Mucosa of descending colon (tissue), 3 donors: ENCODE data around the gene KIF4B. TPM values are rescaled to one million over a fixed set of nuclear protein-coding genes. Genes with fewer than 3 reads are reported as not detected.
A peak's percentile ranks its signal among the peaks of the same experiment; 100 is the strongest.

Experiments used
- ATAC-seq: fragments of 200-7000 bp; cut with Tn5 transposase; one replicate; pipeline ENCODE4 v1.9.1; 2020; ENCODE audit warnings: mild to moderate bottlenecking, moderate library complexity
- DNase-seq, 3 donors: peaks; one replicate each; pipeline ENCODE4 v3.0.0-alpha.2; 2020
- H3K36me3 ChIP-seq: fragments of 200-600 bp; one replicate; pipeline ENCODE4 v1.8.0; 2021; ENCODE audit warnings: low read depth, mild to moderate bottlenecking
- H3K4me1 ChIP-seq: fragments of 200-600 bp; one replicate; pipeline ENCODE4 v1.8.0; 2021; ENCODE audit warnings: low read depth, mild to moderate bottlenecking
- H3K4me3 ChIP-seq: fragments of 200-600 bp; one replicate; pipeline ENCODE4 v1.8.0; 2021; ENCODE audit warnings: mild to moderate bottlenecking
- H3K9me3 ChIP-seq: fragments of 200-600 bp; one replicate; pipeline ENCODE4 v1.8.0; 2021; ENCODE audit warnings: mild to moderate bottlenecking
- CTCF ChIP-seq: fragments of 200-600 bp; IDR thresholded peaks from one replicate; pipeline ENCODE4 v1.8.0; 2022; ENCODE audit warnings: antibody characterized with exemption, mild to moderate bottlenecking
- intact Hi-C, 2 donors: fragments of 100-400 bp; cut with DNase I in 1 of 2; cut with micrococcal nuclease in 1 of 2; formaldehyde crosslinking; loops; one replicate each; pipeline versions ENCODE4 v1.11.0 to v1.11.1; 2022; cut with DNase I, micrococcal nuclease
- long read RNA-seq, 2 donors: library from polyadenylated mRNA; unstranded; transcript quantifications; one replicate each; pipeline ENCODE4 v2.0.0, GENCODE V29; 2019 to 2021
- total RNA-seq, 3 donors: library from RNA; stranded (reverse); fragmentation: NEBNext Ultra II Directional in 2 of 3; extraction: Animal tissue kit (Norgen Biotek cat#: 25700) in 2 of 3; gene quantifications; one replicate each; pipeline versions ENCODE4 v1.2.1 to v1.2.4, GENCODE V29; 2021 to 2023
- donor health status: DM: no; HTN: no; CAD: no; lungs with moderate emphysema.
- donor health status: DM: no; HTN: no; CAD: no.
- donor health status: DM: no; HTN: yes; CAD: no.

The KIF4B gene, protein sequence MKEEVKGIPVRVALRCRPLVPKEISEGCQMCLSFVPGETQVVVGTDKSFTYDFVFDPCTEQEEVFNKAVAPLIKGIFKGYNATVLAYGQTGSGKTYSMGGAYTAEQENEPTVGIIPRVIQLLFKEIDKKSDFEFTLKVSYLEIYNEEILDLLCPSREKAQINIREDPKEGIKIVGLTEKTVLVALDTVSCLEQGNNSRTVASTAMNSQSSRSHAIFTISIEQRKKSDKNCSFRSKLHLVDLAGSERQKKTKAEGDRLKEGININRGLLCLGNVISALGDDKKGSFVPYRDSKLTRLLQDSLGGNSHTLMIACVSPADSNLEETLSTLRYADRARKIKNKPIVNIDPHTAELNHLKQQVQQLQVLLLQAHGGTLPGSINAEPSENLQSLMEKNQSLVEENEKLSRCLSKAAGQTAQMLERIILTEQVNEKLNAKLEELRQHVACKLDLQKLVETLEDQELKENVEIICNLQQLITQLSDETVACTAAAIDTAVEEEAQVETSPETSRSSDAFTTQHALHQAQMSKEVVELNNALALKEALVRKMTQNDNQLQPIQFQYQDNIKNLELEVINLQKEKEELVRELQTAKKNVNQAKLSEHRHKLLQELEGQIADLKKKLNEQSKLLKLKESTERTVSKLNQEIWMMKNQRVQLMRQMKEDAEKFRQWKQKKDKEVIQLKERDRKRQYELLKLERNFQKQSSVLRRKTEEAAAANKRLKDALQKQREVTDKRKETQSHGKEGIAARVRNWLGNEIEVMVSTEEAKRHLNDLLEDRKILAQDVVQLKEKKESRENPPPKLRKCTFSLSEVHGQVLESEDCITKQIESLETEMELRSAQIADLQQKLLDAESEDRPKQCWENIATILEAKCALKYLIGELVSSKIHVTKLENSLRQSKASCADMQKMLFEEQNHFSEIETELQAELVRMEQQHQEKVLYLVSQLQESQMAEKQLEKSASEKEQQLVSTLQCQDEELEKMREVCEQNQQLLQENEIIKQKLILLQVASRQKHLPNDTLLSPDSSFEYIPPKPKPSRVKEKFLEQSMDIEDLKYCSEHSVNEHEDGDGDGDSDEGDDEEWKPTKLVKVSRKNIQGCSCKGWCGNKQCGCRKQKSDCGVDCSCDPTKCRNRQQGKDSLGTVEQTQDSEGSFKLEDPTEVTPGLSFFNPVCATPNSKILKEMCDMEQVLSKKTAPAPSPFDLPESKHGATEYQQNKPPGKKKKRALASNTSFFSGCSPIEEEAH
- total RNA-seq: not detected
- long read RNA-seq, donor 1: 0 reads
- long read RNA-seq, donor 2: 0 reads

GRCh38 chr5:155013526-155013925 is at the start of gene KIF4B:
Gene KIF4B, plus strand, starts transcription at chr5:155013755. Its CDS starts 105 bp downstream, at chr5:155013860.
- ATAC-seq (no peak), DNase-seq (no peak)
- Histone ChIP-seq H3K9me3 (no peaks in the 10 kb centered on the region), H3K36me3 (no peaks in the 10 kb centered on the region), H3K4me1 (no peaks in the 10 kb centered on the region), H3K4me3 (no peak within 1 kb of the TSS)
- TF ChIP-seq CTCF: no peak
- intact Hi-C loops: no loop called here

- DNase-seq (no peak), ATAC-seq (no peak)
- TF ChIP-seq CTCF: no peak
- intact Hi-C loops: no loop called here
- no peak overlapping the region for H3K4me3 ChIP-seq
- no peaks in the 10 kb centered on the region for H3K4me1 ChIP-seq
- H3K9me3 ChIP-seq: no peaks in the 10 kb centered on the region
- no peaks in the 10 kb centered on the region for H3K36me3 ChIP-seq
Measured at GRCh38 chr5:154966081-154966841, 47.3 kb upstream of the KIF4B start.

GRCh38 chr5:154966874-154967273 is 46.7 kb upstream of the KIF4B start:
- intact Hi-C loops: no loop called here
- no peak for TF ChIP-seq CTCF
- H3K4me3 ChIP-seq: no peak overlapping the region
- ATAC-seq: no peak
- no peaks in the 10 kb centered on the region for H3K4me1 ChIP-seq
- no peaks in the 10 kb centered on the region for H3K9me3 ChIP-seq
- no peak for DNase-seq
- no peaks in the 10 kb centered on the region for H3K36me3 ChIP-seq

GRCh38 chr5:154967421-154968024 is 46.0 kb upstream of the KIF4B start:
- H3K4me3 ChIP-seq: no peak overlapping the region
- H3K36me3 ChIP-seq: no peaks in the 10 kb centered on the region
- intact Hi-C loops: no loop called here
- no peak for TF ChIP-seq CTCF
- H3K9me3 ChIP-seq: no peaks in the 10 kb centered on the region
- DNase-seq: peak in 1 of 3 donors; percentile 5
- ATAC-seq: no peak
- H3K4me1 ChIP-seq: no peaks in the 10 kb centered on the region
